ENCODE data around the gene SARS1. TPM values are rescaled to one million over a fixed set of nuclear protein-coding genes. Genes with fewer than 3 reads are reported as not detected.

Gene SARS1
- polyA plus RNA-seq, 1 of the 3 experiments (the other 2 are of a cell fraction), result 98.3 TPM

DNA sequence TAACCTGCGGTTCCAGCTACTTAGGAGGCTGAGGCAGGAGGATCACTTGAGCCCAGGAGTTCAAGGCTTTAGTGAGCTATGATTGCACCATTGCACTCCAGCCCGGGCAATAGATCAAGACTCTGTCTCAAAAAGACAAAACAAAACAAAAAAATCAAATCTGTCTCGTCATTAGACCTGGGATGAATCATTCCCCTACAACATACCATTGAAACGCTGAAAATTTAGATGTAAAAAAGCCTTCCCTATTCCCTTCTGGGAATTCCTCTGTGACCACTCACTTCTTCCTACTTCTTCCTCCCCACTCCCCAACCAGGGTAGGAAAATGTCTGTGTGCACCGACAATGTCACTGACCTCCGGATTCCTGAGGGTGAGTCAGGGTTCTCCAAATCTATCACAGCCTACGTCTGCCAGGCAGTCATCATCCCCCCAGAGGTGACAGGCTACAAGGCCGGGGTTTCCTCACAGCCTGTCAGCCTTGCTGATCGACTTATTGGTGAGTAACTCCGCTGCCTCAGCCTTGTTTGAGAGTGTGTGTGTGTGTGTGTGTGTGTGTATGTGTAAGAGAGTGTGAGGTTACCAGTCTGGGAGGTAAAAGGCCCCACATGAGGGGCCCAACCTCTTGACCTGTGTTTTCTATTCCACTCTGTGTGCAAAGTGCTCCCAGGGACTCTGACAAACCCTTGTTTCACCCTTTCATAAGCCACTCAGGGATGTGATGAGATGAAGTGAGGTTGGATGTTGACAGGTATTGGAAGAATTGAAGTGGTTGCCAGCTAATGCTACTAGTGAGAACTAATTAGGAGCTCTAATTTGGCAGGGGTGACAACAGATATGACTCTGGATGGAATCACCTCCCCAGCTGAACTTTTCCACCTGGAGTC, 16.3 kb upstream of the SARS1 start:
- Histone ChIP-seq H3K36me3 (replicated peaks in 1 of 2; ENCODE audit: control insufficient read depth in 1 of 2, insufficient read depth in 2 of 2, low read length in 1 of 2) (no peaks in the 10 kb centered on the region), H3K4me3 (ENCODE audit: low read depth in 2 of 2, low read length in 1 of 2) (peak overlapping the region in 1 of 2 experiments; percentile 14; a peak in 1 of 4 replicates), H3K27ac (ENCODE audit: low read depth in 2 of 2, low read length in 1 of 2) (peak overlapping the region; percentile 50 to 93; a peak in 3 of 4 replicates), H3K4me1 (ENCODE audit: control insufficient read depth in 1 of 2, insufficient read depth in 2 of 2, low read depth in 1 of 2, low read length in 1 of 2) (peaks cover 5 to 10% of the 10 kb centered on the region in 2 experiments; a peak in 3 of 4 replicates), H2AFZ (ENCODE audit: low read depth) (no peak overlapping the region; the same call in 1 of the 2 replicates), H3K4me2 (peak overlapping the region; percentile 65), H3F3A (replicated peaks; ENCODE audit: insufficient read depth) (peaks cover 27% of the 10 kb centered on the region), H4K20me1 (ENCODE audit: insufficient read depth) (no peaks in the 10 kb centered on the region), H3K9ac (peak overlapping the region; percentile 61; the same call in 1 of the 2 replicates), H3K9me3 (no peaks in the 10 kb centered on the region), H3K9me2 (no peaks in the 10 kb centered on the region), H3K79me2 (ENCODE audit: insufficient read depth) (no peaks in the 10 kb centered on the region), H3K27me3 (ENCODE audit: insufficient read depth) (no peaks in the 10 kb centered on the region)
- 10% methylated on average over 10 of the region's 10 CpGs for WGBS (ENCODE audit: low lambda C conversion rate)
- CTCF ChIA-PET, result interaction anchor here (1.1 kb wide), 1 partner anchor 201 kb away, joined by 3 read pairs; no protein-coding TSS in a partner anchor
- TF ChIP-seq RCOR1 (IDR thresholded peaks at IDR 0.05; ENCODE audit: low read length), result no peak
- TF ChIP-seq JUND (IDR thresholded peaks at IDR 0.05), result peak; percentile 90
- no peak for TF ChIP-seq TAF1 (IDR thresholded peaks at IDR 0.05; ENCODE audit: borderline replicate concordance, low read depth, low read length)
- peak; percentile 58 for TF ChIP-seq ELF1 (IDR thresholded peaks at IDR 0.05)
- no peak for TF ChIP-seq SMC3 (IDR thresholded peaks at IDR 0.05; ENCODE audit: low read depth, low read length)
- no peak for TF ChIP-seq NRF1 (IDR thresholded peaks at IDR 0.05; ENCODE audit: low read depth, low read length)
- no peak for TF ChIP-seq RAD21 (IDR thresholded peaks at IDR 0.05; ENCODE audit: low read length)
- TF ChIP-seq YY1 (IDR thresholded peaks at IDR 0.05; ENCODE audit: low read depth), result peak; percentile 50; the same call in 1 of the 2 replicates
- TF ChIP-seq, protein P1, sequence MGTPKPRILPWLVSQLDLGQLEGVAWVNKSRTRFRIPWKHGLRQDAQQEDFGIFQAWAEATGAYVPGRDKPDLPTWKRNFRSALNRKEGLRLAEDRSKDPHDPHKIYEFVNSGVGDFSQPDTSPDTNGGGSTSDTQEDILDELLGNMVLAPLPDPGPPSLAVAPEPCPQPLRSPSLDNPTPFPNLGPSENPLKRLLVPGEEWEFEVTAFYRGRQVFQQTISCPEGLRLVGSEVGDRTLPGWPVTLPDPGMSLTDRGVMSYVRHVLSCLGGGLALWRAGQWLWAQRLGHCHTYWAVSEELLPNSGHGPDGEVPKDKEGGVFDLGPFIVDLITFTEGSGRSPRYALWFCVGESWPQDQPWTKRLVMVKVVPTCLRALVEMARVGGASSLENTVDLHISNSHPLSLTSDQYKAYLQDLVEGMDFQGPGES (IDR thresholded peaks at IDR 0.05; ENCODE audit: low read depth, low read length), result no peak
- TF ChIP-seq, protein P2, sequence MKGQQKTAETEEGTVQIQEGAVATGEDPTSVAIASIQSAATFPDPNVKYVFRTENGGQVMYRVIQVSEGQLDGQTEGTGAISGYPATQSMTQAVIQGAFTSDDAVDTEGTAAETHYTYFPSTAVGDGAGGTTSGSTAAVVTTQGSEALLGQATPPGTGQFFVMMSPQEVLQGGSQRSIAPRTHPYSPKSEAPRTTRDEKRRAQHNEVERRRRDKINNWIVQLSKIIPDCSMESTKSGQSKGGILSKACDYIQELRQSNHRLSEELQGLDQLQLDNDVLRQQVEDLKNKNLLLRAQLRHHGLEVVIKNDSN (IDR thresholded peaks at IDR 0.05; ENCODE audit: borderline replicate concordance, low read depth), result 0 out of 2 replicates have a peak, but pooled peaks have one; percentile 9
- TF ChIP-seq PBX3 (IDR thresholded peaks at IDR 0.05), result peak; percentile 90
- TF ChIP-seq REST (IDR thresholded peaks at IDR 0.05; ENCODE audit: low read depth, low read length), result 0 out of 2 replicates have a peak, but pooled peaks have one; percentile 50
- peak; percentile 92 for TF ChIP-seq TCF12 (IDR thresholded peaks at IDR 0.05)
- peak; percentile 52; the same call in 1 of the 2 replicates for TF ChIP-seq ZBTB33 (IDR thresholded peaks at IDR 0.05; ENCODE audit: borderline replicate concordance, low read depth)
- TF ChIP-seq NFIC (IDR thresholded peaks at IDR 0.05; ENCODE audit: borderline replicate concordance), result peak; percentile 41; the same call in 1 of the 2 replicates
- peak; percentile 90 for TF ChIP-seq SIN3A (IDR thresholded peaks at IDR 0.05; ENCODE audit: borderline replicate concordance, low read depth, low read length)
- TF ChIP-seq TEAD4 (IDR thresholded peaks at IDR 0.05; ENCODE audit: borderline replicate concordance, insufficient read depth), result peak; percentile 89
- TF ChIP-seq MEF2A (IDR thresholded peaks at IDR 0.05; ENCODE audit: borderline replicate concordance, low read depth), result peak; percentile 55; the same call in 1 of the 2 replicates
- peak; percentile 88 for TF ChIP-seq FOSL2 (IDR thresholded peaks at IDR 0.05; ENCODE audit: borderline replicate concordance, low read depth)
- no peak for TF ChIP-seq GATA2 (CRISPR knock-in tag; IDR thresholded peaks at IDR 0.05)
- peak in 1 of 2 experiments; percentile 66; a peak in 1 of 4 replicates for TF ChIP-seq EP300 (IDR thresholded peaks at IDR 0.05; ENCODE audit: borderline replicate concordance in 1 of 2, low read depth in 1 of 2, low read length in 1 of 2)
- TF ChIP-seq RXRA (IDR thresholded peaks at IDR 0.05; ENCODE audit: borderline replicate concordance, low read depth), result peak; percentile 90
- DNase-seq, result no peak
- POLR2A ChIA-PET, result no interaction called here
